ENCODE results near the gene NUBP2. TPM values are rescaled to one million over a fixed set of nuclear protein-coding genes. Genes with fewer than 3 reads are reported as not detected.

Gene NUBP2
- polyA plus RNA-seq, 2 of the 4 experiments (the other 2 are of a cell fraction) = 24.7 to 65.3 TPM

DNA sequence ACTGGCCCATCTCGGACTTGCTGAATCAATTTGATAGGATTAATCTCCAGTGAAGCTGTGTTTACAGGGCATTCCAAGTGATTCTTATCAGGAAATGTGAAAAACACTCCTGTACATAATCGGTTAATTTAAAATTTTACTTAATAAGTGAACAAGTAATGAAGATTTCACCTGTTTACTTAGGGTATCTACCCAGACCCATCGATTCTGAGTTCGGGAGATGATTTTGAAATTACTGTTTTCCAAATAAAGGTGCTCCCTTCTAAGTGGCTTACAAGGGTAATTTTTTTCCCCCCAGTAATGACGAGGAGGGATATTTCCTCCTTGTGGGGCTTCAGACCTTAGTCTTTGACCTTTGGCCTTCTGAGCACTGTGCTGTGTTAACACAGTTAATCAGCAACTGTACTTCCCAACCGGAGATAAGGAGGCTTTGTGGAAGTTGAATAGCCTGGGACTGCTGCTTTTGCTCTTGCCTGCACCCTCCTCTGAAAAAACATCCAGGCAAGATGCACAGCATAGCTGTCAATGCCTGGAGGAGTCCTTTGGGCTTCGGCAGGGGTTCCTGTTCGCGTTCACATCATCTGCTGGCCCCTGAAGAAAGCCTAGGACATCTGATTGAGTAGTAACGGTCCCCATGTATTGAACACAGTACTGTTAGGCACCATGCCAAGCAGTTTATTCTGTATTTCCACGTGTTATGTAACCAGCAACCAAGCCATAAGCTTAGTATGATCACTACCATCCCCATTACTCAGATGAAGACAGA, 46.1 kb downstream of the NUBP2 start:
- CTCF ChIA-PET = interaction anchor here (1.2 to 1.5 kb wide), 2 partner anchors 16 to 18 kb away, joined by 3 to 5 read pairs; no protein-coding TSS in a partner anchor
- TF ChIP-seq, protein P1, sequence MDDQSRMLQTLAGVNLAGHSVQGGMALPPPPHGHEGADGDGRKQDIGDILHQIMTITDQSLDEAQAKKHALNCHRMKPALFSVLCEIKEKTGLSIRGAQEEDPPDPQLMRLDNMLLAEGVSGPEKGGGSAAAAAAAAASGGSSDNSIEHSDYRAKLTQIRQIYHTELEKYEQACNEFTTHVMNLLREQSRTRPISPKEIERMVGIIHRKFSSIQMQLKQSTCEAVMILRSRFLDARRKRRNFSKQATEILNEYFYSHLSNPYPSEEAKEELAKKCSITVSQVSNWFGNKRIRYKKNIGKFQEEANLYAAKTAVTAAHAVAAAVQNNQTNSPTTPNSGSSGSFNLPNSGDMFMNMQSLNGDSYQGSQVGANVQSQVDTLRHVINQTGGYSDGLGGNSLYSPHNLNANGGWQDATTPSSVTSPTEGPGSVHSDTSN (IDR thresholded peaks at IDR 0.05) = no peak
- no peak for TF ChIP-seq PHF8 (IDR thresholded peaks at IDR 0.05; ENCODE audit: borderline replicate concordance, low read depth)
- no peak for TF ChIP-seq TP53 (CRISPR knock-in tag; IDR thresholded peaks at IDR 0.05)
- TF ChIP-seq RNF2 (IDR thresholded peaks at IDR 0.05; ENCODE audit: borderline replicate concordance, low read depth) = no peak
- TF ChIP-seq SMC3 (IDR thresholded peaks at IDR 0.05) = no peak
- TF ChIP-seq, protein P2, sequence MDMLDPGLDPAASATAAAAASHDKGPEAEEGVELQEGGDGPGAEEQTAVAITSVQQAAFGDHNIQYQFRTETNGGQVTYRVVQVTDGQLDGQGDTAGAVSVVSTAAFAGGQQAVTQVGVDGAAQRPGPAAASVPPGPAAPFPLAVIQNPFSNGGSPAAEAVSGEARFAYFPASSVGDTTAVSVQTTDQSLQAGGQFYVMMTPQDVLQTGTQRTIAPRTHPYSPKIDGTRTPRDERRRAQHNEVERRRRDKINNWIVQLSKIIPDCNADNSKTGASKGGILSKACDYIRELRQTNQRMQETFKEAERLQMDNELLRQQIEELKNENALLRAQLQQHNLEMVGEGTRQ (IDR thresholded peaks at IDR 0.05) = no peak
- DNase-seq (ENCODE audit: low read depth in 1 of 2, low spot score in 1 of 2) (no peak), FAIRE-seq (no peak), ATAC-seq (no peak)
- Histone ChIP-seq H3K9me3 (no peaks in the 10 kb centered on the region), H3K27ac (0 out of 6 replicates have a peak overlapping the region, but pooled peaks of 1 of the 2 experiments have one; percentile 6), H3K4me2 (peak overlapping the region; percentile 79), H3K4me3 (peak overlapping the region; percentile 67), H3K4me1 (peaks cover 28% of the 10 kb centered on the region)
- POLR2A ChIA-PET = no interaction called here
- WGBS (ENCODE audit: missing lambda C conversion rate) = 49% methylated on average over 11 of the region's 11 CpGs

DNA sequence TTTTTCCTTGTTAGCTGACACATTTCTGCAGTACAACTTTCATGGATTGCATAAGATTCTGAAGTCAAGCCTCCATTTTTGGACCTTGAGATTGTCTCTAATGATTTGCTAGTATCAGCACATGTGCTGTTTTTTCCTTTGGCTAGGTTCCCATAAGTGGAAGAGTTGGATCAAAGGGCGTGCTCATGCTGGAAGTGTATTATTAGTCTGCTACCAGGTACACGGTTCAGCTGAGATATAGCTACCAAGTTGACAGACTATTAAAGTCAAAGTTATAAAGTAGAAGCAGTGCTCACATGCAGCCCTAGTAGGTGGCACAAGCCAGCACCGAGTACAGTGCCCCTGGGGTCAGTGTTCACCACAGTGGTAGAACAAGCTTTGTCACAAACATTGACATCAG, 47.5 kb downstream of the NUBP2 start:
- Histone ChIP-seq H3K4me1 (peaks cover 27% of the 10 kb centered on the region), H3K27ac (no peak overlapping the region), H3K9me3 (no peaks in the 10 kb centered on the region), H3K4me2 (no peak overlapping the region), H3K4me3 (no peak overlapping the region)
- 59% methylated on average over 3 of the region's 3 CpGs for WGBS (ENCODE audit: missing lambda C conversion rate)
- CTCF ChIA-PET = interaction anchor here (0.6 to 1.5 kb wide), 4 partner anchors 10 to 99 kb away, joined by 3 to 7 read pairs (median 4); no protein-coding TSS in a partner anchor
- DNase-seq (ENCODE audit: low read depth in 1 of 2, low spot score in 1 of 2) (no peak), ATAC-seq (no peak), FAIRE-seq (no peak)
- TF ChIP-seq RFX5 (IDR thresholded peaks at IDR 0.05) (no peak), TFCP2L1 (CRISPR knock-in tag; IDR thresholded peaks at IDR 0.05) (no peak), HOXB13 (CRISPR knock-in tag; IDR thresholded peaks at IDR 0.05; ENCODE audit: low read depth) (no peak), ESRRA (IDR thresholded peaks at IDR 0.05; ENCODE audit: borderline replicate concordance, low read length) (no peak), FOXS1 (CRISPR knock-in tag; IDR thresholded peaks at IDR 0.05) (no peak), RARB (CRISPR knock-in tag; IDR thresholded peaks at IDR 0.05) (no peak), CHD2 (IDR thresholded peaks at IDR 0.05; ENCODE audit: low read length, partially characterized antibody) (no peak)
- POLR2A ChIA-PET = no interaction called here

DNA sequence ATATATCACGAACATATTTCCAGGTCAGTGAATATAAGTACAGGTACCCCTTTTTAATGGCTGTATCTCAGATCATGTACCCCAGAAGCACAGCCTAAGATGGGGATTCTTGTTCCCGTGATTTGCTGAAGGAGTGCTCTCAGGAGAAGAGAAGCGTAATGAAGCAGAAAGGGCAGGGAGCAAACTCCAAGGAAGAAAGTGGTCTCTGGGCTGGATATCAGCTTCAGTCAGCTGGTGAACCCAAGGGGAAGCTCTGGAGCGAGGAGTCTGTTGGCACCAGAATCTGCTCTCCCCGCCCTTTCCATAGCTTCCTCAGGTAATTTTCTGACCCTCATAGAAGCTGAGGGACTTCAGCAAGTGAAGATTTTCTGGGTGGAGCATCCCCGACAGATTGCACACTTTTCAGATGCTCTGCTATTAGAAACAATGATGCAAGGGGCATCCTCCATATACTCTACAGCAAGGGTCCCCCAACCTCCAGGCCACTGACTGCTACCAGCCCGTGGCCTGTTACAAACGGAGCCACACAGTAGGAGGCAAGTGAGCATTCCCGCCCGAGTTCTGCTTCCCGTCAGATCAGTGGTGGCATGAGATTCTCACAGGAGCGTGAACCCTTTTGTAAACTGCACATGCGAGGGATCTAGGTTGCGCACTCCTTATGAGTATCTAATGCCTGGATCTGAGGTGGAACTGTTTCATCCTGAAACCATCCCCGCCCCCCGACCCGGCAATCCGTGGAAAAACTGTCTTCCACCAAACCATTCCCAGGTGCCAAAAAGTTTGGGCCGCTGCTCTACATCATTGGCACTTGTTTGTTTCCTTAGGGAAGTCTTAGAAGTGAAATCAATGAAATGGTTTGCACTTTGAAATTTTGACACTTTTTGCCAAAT, 48.7 kb downstream of the NUBP2 start:
- CTCF ChIA-PET = interaction anchor here (0.7 kb wide), 1 partner anchor 72 kb away, joined by 3 read pairs; no protein-coding TSS in a partner anchor
- Histone ChIP-seq H3K9me3 (no peaks in the 10 kb centered on the region), H3K4me1 (peaks cover 21% of the 10 kb centered on the region), H3K4me2 (no peak overlapping the region), H3K4me3 (no peak overlapping the region), H3K27ac (no peak overlapping the region)
- no peak for ATAC-seq
- DNase-seq (ENCODE audit: low read depth in 1 of 2, low spot score in 1 of 2) = no peak
- no peak for FAIRE-seq
- WGBS (ENCODE audit: missing lambda C conversion rate) = 94% methylated on average over 19 of the region's 19 CpGs
- no peak for TF ChIP-seq TFCP2L1 (CRISPR knock-in tag; IDR thresholded peaks at IDR 0.05)
- POLR2A ChIA-PET = no interaction called here

DNA sequence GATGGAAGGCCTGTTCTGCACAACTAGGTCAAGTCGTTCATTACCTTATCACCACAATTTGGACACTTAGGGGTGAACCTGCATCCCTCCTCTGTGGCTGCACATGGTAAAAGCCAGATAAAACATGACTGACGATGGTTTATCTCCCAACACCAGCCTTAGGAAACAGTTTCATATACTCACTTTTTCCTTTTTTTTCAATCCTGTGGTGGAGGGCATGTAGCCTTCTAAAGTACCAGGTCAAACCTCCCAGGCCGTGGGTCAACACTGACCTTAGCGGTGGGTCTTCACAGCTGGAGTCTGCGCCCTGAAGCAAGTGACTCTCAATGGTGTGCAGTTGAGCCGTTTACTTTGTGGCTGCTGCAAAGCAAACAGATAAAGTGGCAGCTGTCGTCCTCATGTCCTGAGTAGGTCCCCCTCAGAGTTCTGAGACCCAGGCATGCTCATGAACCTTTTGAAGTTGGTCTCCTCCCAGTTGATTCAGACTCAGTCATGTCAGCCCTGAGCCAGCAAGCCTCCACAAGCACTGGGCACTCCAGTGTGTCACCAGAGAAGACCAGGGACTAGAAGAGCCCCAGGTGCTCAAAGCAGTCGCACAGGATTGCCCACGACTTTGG, 50.2 kb downstream of the NUBP2 start:
- WGBS (ENCODE audit: missing lambda C conversion rate) = 65% methylated on average over 9 of the region's 9 CpGs
- no peak overlapping the region for H3K4me3 ChIP-seq
- ATAC-seq (no peak), FAIRE-seq (no peak), DNase-seq (ENCODE audit: low read depth in 1 of 2, low spot score in 1 of 2) (no peak)
- H3K27ac ChIP-seq = no peak overlapping the region
- H3K4me2 ChIP-seq = no peak overlapping the region
- no peaks in the 10 kb centered on the region for H3K9me3 ChIP-seq
- ChIA-PET CTCF (no interaction called here), POLR2A (no interaction called here)
- TF ChIP-seq BHLHE40 (IDR thresholded peaks at IDR 0.05; ENCODE audit: low read depth, low read length) (no peak), MAX (IDR thresholded peaks at IDR 0.05) (no peak)
- H3K4me1 ChIP-seq = peaks cover 21% of the 10 kb centered on the region

Measured in A549 (cell line).